ENCODE measurements around the gene ZBTB7A.
A peak's percentile ranks its signal among the peaks of the same experiment; 100 is the strongest.
"Not testable (repeated sequence)": the region's sequence is repeated elsewhere in the genome, so short reads cannot be mapped to it uniquely, and the experiment has no call there.

ZBTB7A gene

GRCh38 chr19:4016486-4016885, 50.2 kb downstream of the ZBTB7A start:
- no peak for DNase-seq (ENCODE audit: low read depth in 2 of 2)

GRCh38 chr19:4015705-4016402, 50.8 kb downstream of the ZBTB7A start:
- no peak for DNase-seq (ENCODE audit: low read depth in 2 of 2)

- peak; percentile 23 to 44 for DNase-seq (ENCODE audit: low read depth in 2 of 2)
Measured at GRCh38 chr19:4014541-4015491, 51.9 kb downstream of the ZBTB7A start.

- no peak for DNase-seq (ENCODE audit: low read depth in 2 of 2)
Measured at GRCh38 chr19:4013886-4014540, 52.7 kb downstream of the ZBTB7A start.

GRCh38 chr19:4012975-4013634, 53.6 kb downstream of the ZBTB7A start:
- DNase-seq (ENCODE audit: low read depth in 2 of 2), result no peak

- no peak for DNase-seq (ENCODE audit: low read depth in 2 of 2)
Measured at GRCh38 chr19:4012092-4012974, 54.4 kb downstream of the ZBTB7A start.

- not testable (repeated sequence) for DNase-seq (ENCODE audit: low read depth in 2 of 2)
Measured at GRCh38 chr19:4011430-4011829, 55.3 kb downstream of the ZBTB7A start.

- DNase-seq (ENCODE audit: low read depth in 2 of 2), result no peak
Measured at GRCh38 chr19:4010808-4011110, 55.9 kb downstream of the ZBTB7A start.

- DNase-seq (ENCODE audit: low read depth in 2 of 2), result no peak
Measured at GRCh38 chr19:4009990-4010807, 56.5 kb downstream of the ZBTB7A start.

- peak in 1 of 2 donors; percentile 32 for DNase-seq (ENCODE audit: low read depth in 2 of 2)
Measured at GRCh38 chr19:4007836-4008539, 58.7 kb downstream of the ZBTB7A start.

- DNase-seq (ENCODE audit: low read depth in 2 of 2), result peak; percentile 85 to 95
Measured at GRCh38 chr19:4007021-4007835, 59.5 kb downstream of the ZBTB7A start, which contains the start of gene PIAS4. Gene PIAS4, plus strand, starts transcription at chr19:4007736. Its CDS starts 25 bp downstream, at chr19:4007761.

- DNase-seq (ENCODE audit: low read depth in 2 of 2), result not testable (repeated sequence)
Measured at GRCh38 chr19:4005436-4005835, 61.3 kb downstream of the ZBTB7A start.

- not testable (repeated sequence) for DNase-seq (ENCODE audit: low read depth in 2 of 2)
Measured at GRCh38 chr19:4000798-4001197, 65.9 kb downstream of the ZBTB7A start.

- not testable (repeated sequence) for DNase-seq (ENCODE audit: low read depth in 2 of 2)
Measured at GRCh38 chr19:3998667-3999412, 67.9 kb downstream of the ZBTB7A start.

GRCh38 chr19:3995607-3996006, 71.1 kb downstream of the ZBTB7A start:
- DNase-seq (ENCODE audit: low read depth in 2 of 2), result no peak
